OCI-LY7 (cell line): ENCODE measurements around the gene C5orf24. TPM values are rescaled to one million over a fixed set of nuclear protein-coding genes. Genes with fewer than 3 reads are reported as not detected.

Source experiments
- BruUV-seq: library from RNA; stranded (reverse); fragments of 400-500 nt; replicated peaks from 2 replicates; lab custom pipeline; 2021; lab: Mats Ljungman, UMichigan
- CTCF ChIA-PET: fragments of 300-600 bp; sonication (Branson Sonifier 250); formaldehyde crosslinking; loops from one replicate; lab custom pipeline; 2022; ENCODE audit warnings: antibody characterized with exemption; ENCODE audit not compliant: unreplicated experiment; lab: Charles Lee
- POLR2A ChIA-PET: fragments of 300-600 bp; sonication (Branson Sonifier 250); formaldehyde crosslinking; loops from one replicate; lab custom pipeline; 2022; ENCODE audit warnings: antibody characterized with exemption; lab: Charles Lee
- DNase-seq: peaks from one replicate; pipeline ENCODE4 v3.0.0-alpha.2; 2015; ENCODE audit warnings: low spot score
- H2AFZ ChIP-seq: fragments of 200-600 bp; sonication (generic), shearing (Covaris generic); 2 replicates; pipeline ENCODE4 v1.6.1; 2014; ENCODE audit warnings: mild to moderate bottlenecking, antibody characterized with exemption, low read length, moderate library complexity
- H3K27ac ChIP-seq: fragments of 200-600 bp; sonication (generic); 2 replicates; pipeline ENCODE4 v1.5.1; 2014; ENCODE audit warnings: mixed run types, low read depth, mild to moderate bottlenecking, moderate library complexity, low read length, inconsistent platforms; ENCODE audit not compliant: poor library complexity, severe bottlenecking
- H3K36me3 ChIP-seq: fragments of 200-600 bp; sonication (generic); 2 replicates; pipeline ENCODE4 v1.6.1; 2014; ENCODE audit warnings: mild to moderate bottlenecking, antibody characterized with exemption, low read length, moderate library complexity, mixed read lengths; ENCODE audit not compliant: insufficient read depth
- H3K4me1 ChIP-seq: fragments of 200-600 bp; sonication (generic); 2 replicates; pipeline ENCODE4 v1.5.1; 2014; ENCODE audit warnings: mild to moderate bottlenecking, low read length; ENCODE audit not compliant: insufficient read depth, poor library complexity, severe bottlenecking
- H3K4me2 ChIP-seq: fragments of 200-600 bp; sonication (generic); 2 replicates; pipeline ENCODE4 v1.6.1; 2014; ENCODE audit warnings: mild to moderate bottlenecking, low read length
- H3K4me3 ChIP-seq: fragments of 200-600 bp; sonication (generic); 2 replicates; pipeline ENCODE4 v1.5.1; 2014; ENCODE audit warnings: mild to moderate bottlenecking, low read depth, low read length; ENCODE audit not compliant: poor library complexity, severe bottlenecking
- H3K79me2 ChIP-seq: fragments of 200-600 bp; sonication (generic); 2 replicates; pipeline ENCODE4 v1.6.1; 2016; ENCODE audit warnings: low read depth, mild to moderate bottlenecking, low read length, moderate library complexity, mixed read lengths; ENCODE audit not compliant: insufficient read depth
- H3K9me2 ChIP-seq: fragments of 200-600 bp; sonication (generic); 2 replicates; pipeline ENCODE4 v1.6.1; 2016; ENCODE audit warnings: mild to moderate bottlenecking, low read length, mixed read lengths; ENCODE audit not compliant: insufficient read depth
- H3K9me3 ChIP-seq: fragments of 200-600 bp; sonication (generic); 2 replicates; pipeline ENCODE4 v1.6.1; 2014; ENCODE audit warnings: mild to moderate bottlenecking, mixed run types, low read length, mixed read lengths
- H4K20me1 ChIP-seq: fragments of 200-600 bp; sonication (generic); 2 replicates; pipeline ENCODE4 v1.6.1; 2014; ENCODE audit warnings: mild to moderate bottlenecking, antibody characterized with exemption, low read length, moderate library complexity, mixed read lengths; ENCODE audit not compliant: insufficient read depth
- EZH2phosphoT487 ChIP-seq: fragments of 200-600 bp; sonication (generic); IDR thresholded peaks from 2 replicates; pipeline ENCODE4 v1.6.1; 2018; ENCODE audit warnings: low read depth, borderline replicate concordance, mild to moderate bottlenecking, mixed run types, antibody characterized with exemption, low read length, moderate library complexity, mixed read lengths
- intact Hi-C: fragments of 100-400 bp; cut with micrococcal nuclease; formaldehyde crosslinking; loops from one replicate; pipeline ENCODE4 v1.10.0; 2022; ENCODE audit not compliant: unreplicated experiment
- total RNA-seq, 2 experiments: library from RNA; depleted of rRNA in 1 of 2; stranded (reverse); fragments of >200 nt in 1 of 2; shearing (Covaris generic) in 1 of 2; gene quantifications; 2 replicates each; pipeline ENCODE4 v1.2.3, GENCODE V29; 2014 to 2022
- TF ChIP-seq, protein P1 (sequence below): fragments of 200-600 bp; sonication (generic); conservative IDR thresholded peaks from 2 replicates; pipeline ENCODE4 v1.5.1; 2014; ENCODE audit warnings: mild to moderate bottlenecking, antibody characterized with exemption, low read length, moderate library complexity, mixed read lengths

The C5orf24 gene
- total RNA-seq, 2 experiments from 2014 or later = 33.8 to 36.7 TPM

DNA sequence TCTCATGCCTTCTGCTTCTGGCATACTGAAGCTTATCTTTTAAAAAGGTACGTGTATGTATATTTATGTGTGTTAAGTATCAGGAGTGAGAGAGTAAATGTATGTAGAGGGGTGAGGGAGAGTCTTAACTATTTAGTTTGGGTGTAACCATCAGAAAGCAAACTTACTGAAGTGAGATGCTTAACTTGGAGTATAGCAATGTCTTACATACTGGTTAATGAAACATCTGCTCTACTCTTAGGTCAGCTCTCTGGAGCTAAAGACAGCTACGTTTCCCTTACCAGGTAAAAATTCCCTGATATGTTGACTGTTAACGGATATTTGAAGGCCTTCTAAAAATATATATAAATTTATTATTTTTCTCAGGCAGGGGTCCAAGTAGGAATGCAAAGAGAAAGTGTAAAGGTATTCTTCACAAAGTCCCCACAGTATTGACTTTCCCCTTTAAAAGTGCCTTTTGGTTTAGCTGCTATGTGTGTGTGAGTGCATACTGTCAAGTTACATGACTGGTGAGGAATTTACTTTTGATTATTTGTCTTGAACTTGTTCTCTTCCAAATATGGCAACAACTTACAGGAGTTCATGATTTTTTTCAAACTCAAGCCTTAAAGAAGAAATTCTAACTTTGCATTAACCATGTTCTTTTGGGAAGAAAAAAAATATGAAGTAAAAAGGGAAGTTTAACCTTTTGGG is 12.3 kb upstream of the C5orf24 start:
- no TSS peak for BruUV-seq
- no peak for DNase-seq
- Histone ChIP-seq H3K4me3 (no peak overlapping the region), H3K4me1 (no peaks in the 10 kb centered on the region), H3K4me2 (no peak overlapping the region), H3K9me3 (no peaks in the 10 kb centered on the region), H3K36me3 (peaks cover 79% of the 10 kb centered on the region), H2AFZ (no peak overlapping the region), H3K9me2 (no peaks in the 10 kb centered on the region), H3K27ac (no peak overlapping the region), H4K20me1 (no peaks in the 10 kb centered on the region), H3K79me2 (no peaks in the 10 kb centered on the region)
- ChIA-PET POLR2A (interaction anchor here (0.7 to 2.6 kb wide), 2 partner anchors 8 to 20 kb away, joined by 5 to 9 read pairs; no protein-coding TSS in a partner anchor), CTCF (no interaction called here)
- TF ChIP-seq, protein P1, sequence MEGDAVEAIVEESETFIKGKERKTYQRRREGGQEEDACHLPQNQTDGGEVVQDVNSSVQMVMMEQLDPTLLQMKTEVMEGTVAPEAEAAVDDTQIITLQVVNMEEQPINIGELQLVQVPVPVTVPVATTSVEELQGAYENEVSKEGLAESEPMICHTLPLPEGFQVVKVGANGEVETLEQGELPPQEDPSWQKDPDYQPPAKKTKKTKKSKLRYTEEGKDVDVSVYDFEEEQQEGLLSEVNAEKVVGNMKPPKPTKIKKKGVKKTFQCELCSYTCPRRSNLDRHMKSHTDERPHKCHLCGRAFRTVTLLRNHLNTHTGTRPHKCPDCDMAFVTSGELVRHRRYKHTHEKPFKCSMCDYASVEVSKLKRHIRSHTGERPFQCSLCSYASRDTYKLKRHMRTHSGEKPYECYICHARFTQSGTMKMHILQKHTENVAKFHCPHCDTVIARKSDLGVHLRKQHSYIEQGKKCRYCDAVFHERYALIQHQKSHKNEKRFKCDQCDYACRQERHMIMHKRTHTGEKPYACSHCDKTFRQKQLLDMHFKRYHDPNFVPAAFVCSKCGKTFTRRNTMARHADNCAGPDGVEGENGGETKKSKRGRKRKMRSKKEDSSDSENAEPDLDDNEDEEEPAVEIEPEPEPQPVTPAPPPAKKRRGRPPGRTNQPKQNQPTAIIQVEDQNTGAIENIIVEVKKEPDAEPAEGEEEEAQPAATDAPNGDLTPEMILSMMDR = no peak
- no peak for TF ChIP-seq EZH2phosphoT487
- intact Hi-C loops = no loop called here

DNA sequence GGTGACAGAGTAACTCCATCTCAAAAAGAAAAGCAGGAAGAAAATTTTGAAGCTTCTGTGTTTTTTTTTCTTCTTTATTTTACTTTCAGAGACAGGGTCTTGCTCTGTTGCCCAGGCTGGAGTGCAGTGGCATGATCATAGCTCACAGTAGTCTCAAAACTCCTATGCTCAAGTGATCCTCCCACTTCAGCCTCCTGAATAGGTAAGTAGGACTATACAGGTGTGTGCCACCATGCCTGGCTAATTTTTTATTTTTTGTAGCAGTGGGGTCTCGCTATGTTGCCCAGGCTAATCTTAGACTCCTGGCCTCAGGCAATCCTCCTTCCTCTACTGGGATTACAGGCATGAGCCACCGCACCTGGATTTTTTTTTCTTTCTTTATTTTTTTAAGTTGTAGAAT is 10.1 kb upstream of the C5orf24 start:
- H3K79me2 ChIP-seq = no peaks in the 10 kb centered on the region
- peaks cover 86% of the 10 kb centered on the region for H3K36me3 ChIP-seq
- ChIA-PET CTCF (no interaction called here), POLR2A (interaction anchor here (0.7 kb wide), 2 partner anchors 27 to 369 kb away, joined by 3 to 6 read pairs; no protein-coding TSS in a partner anchor)
- no peaks in the 10 kb centered on the region for H3K4me1 ChIP-seq
- no peak overlapping the region for H3K4me3 ChIP-seq
- intact Hi-C loops = no loop called here
- H3K4me2 ChIP-seq = no peak overlapping the region
- H4K20me1 ChIP-seq = no peaks in the 10 kb centered on the region
- no peaks in the 10 kb centered on the region for H3K9me2 ChIP-seq
- no peak overlapping the region for H3K27ac ChIP-seq
- BruUV-seq = no TSS peak
- no peaks in the 10 kb centered on the region for H3K9me3 ChIP-seq
- TF ChIP-seq, protein P1 = no peak
- TF ChIP-seq EZH2phosphoT487 = no peak
- no peak for DNase-seq
- no peak overlapping the region for H2AFZ ChIP-seq
